H9 (cell line): ENCODE measurements around the gene TENM4. TPM values are rescaled to one million over a fixed set of nuclear protein-coding genes. Genes with fewer than 3 reads are reported as not detected.

Source experiments
- DNase-seq: peaks from one replicate; pipeline ENCODE4 v3.0.0-alpha.2; 2017
- H2AFZ ChIP-seq: one replicate; pipeline ENCODE4 v1.6.1; 2013; ENCODE audit warnings: mild to moderate bottlenecking, low read length, control low read depth, moderate library complexity
- H2AK5ac ChIP-seq: 2 replicates; pipeline ENCODE4 v1.6.1; 2013; ENCODE audit warnings: low read length, control low read depth, mixed read lengths; ENCODE audit not compliant: insufficient read length
- H2BK120ac ChIP-seq: one replicate; pipeline ENCODE4 v1.6.1; 2013; ENCODE audit warnings: low read depth, mild to moderate bottlenecking, low read length, control low read depth, inconsistent platforms; ENCODE audit not compliant: poor library complexity, severe bottlenecking
- H2BK12ac ChIP-seq: 2 replicates; pipeline ENCODE4 v1.6.1; 2013; ENCODE audit warnings: low read length, control low read depth, mixed read lengths, low read depth; ENCODE audit not compliant: insufficient read length
- H2BK15ac ChIP-seq: 2 replicates; pipeline ENCODE4 v1.6.1; 2013; ENCODE audit warnings: low read depth, low read length, control low read depth
- H2BK20ac ChIP-seq: one replicate; pipeline ENCODE4 v1.6.1; 2013; ENCODE audit warnings: low read depth, mild to moderate bottlenecking, low read length, control low read depth, inconsistent platforms; ENCODE audit not compliant: poor library complexity, severe bottlenecking
- H2BK5ac ChIP-seq: 2 replicates; pipeline ENCODE4 v1.6.1; 2013; ENCODE audit warnings: low read length, control low read depth, mixed read lengths; ENCODE audit not compliant: insufficient read length
- H3K14ac ChIP-seq: 2 replicates; pipeline ENCODE4 v1.6.1; 2013; ENCODE audit warnings: low read length, control low read depth; ENCODE audit not compliant: insufficient read depth
- H3K18ac ChIP-seq: 2 replicates; pipeline ENCODE4 v1.6.1; 2013; ENCODE audit warnings: low read depth, mild to moderate bottlenecking, mixed read lengths, low read length, control low read depth; ENCODE audit not compliant: insufficient read length
- H3K23ac ChIP-seq: 2 replicates; pipeline ENCODE4 v1.6.1; 2013; ENCODE audit warnings: low read length, control low read depth, mixed read lengths, low read depth; ENCODE audit not compliant: insufficient read length
- H3K23me2 ChIP-seq: 2 replicates; pipeline ENCODE4 v1.6.1; 2013; ENCODE audit warnings: low read depth, mild to moderate bottlenecking, mixed read lengths, low read length, control low read depth; ENCODE audit not compliant: insufficient read length, poor library complexity, severe bottlenecking
- H3K27ac ChIP-seq: 2 replicates; pipeline ENCODE4 v1.5.1; 2013; ENCODE audit warnings: low read length, control low read depth, mixed read lengths, low read depth; ENCODE audit not compliant: insufficient read length
- H3K27me3 ChIP-seq: 2 replicates; pipeline ENCODE4 v1.6.1; 2013; ENCODE audit warnings: low read length, control low read depth, inconsistent platforms; ENCODE audit not compliant: insufficient read depth
- H3K4ac ChIP-seq: 2 replicates; pipeline ENCODE4 v1.6.1; 2013; ENCODE audit warnings: low read depth, mild to moderate bottlenecking, control low read depth, inconsistent platforms, low read length, moderate library complexity
- H3K4me1 ChIP-seq: 2 replicates; pipeline ENCODE4 v1.6.1; 2013; ENCODE audit warnings: low read length, control low read depth, inconsistent platforms; ENCODE audit not compliant: insufficient read depth
- H3K4me2 ChIP-seq: 2 replicates; pipeline ENCODE4 v1.6.1; 2013; ENCODE audit warnings: low read length, control low read depth, mixed read lengths; ENCODE audit not compliant: insufficient read length, insufficient read depth
- H3K56ac ChIP-seq: 2 replicates; pipeline ENCODE4 v1.6.1; 2013; ENCODE audit warnings: low read depth, mild to moderate bottlenecking, mixed read lengths, low read length, control low read depth; ENCODE audit not compliant: insufficient read length
- H3K79me1 ChIP-seq: 2 replicates; pipeline ENCODE4 v1.6.1; 2013; ENCODE audit warnings: low read depth, mild to moderate bottlenecking, moderate library complexity, low read length, control low read depth, inconsistent platforms; ENCODE audit not compliant: insufficient read depth, poor library complexity, severe bottlenecking
- H3K79me2 ChIP-seq: 2 replicates; pipeline ENCODE4 v1.6.1; 2013; ENCODE audit warnings: low read length, control low read depth, inconsistent platforms; ENCODE audit not compliant: insufficient read depth
- H3K9ac ChIP-seq: 2 replicates; pipeline ENCODE4 v1.6.1; 2013; ENCODE audit warnings: low read length, control low read depth, mixed read lengths; ENCODE audit not compliant: insufficient read length; ENCODE audit errors: extremely low read depth
- H3K9me3 ChIP-seq: one replicate; pipeline ENCODE4 v1.6.1; 2013; ENCODE audit warnings: low read depth, low read length, inconsistent platforms; ENCODE audit not compliant: control insufficient read depth
- H3T11ph ChIP-seq: one replicate; pipeline ENCODE4 v1.6.1; 2013; ENCODE audit warnings: mild to moderate bottlenecking, low read length, control low read depth, inconsistent platforms
- H4K20me1 ChIP-seq: one replicate; pipeline ENCODE4 v1.6.1; 2013; ENCODE audit not compliant: control insufficient read depth, insufficient read length, insufficient read depth
- H4K5ac ChIP-seq: 2 replicates; pipeline ENCODE4 v1.6.1; 2013; ENCODE audit warnings: low read depth, mild to moderate bottlenecking, mixed read lengths, low read length, control low read depth; ENCODE audit not compliant: insufficient read length
- H4K8ac ChIP-seq: replicated peaks from 2 replicates; pipeline ENCODE4 v1.6.1; 2013; ENCODE audit warnings: low read length, control low read depth, mixed read lengths, low read depth; ENCODE audit not compliant: insufficient read length
- H4K91ac ChIP-seq: 2 replicates; pipeline ENCODE4 v1.6.1; 2013; ENCODE audit warnings: low read depth, mild to moderate bottlenecking, moderate library complexity, mixed read lengths, low read length, control low read depth; ENCODE audit not compliant: insufficient read length
- H3K27ac Mint-ChIP-seq, 3 experiments: 2 replicates in 2 of 3; 3 replicates in 1 of 3; pipeline ENCODE4 v1.8.0; 2020 to 2021; ENCODE audit warnings: mixed read lengths in 3 of 3, mild to moderate bottlenecking in 1 of 3, moderate library complexity in 1 of 3
- H3K27me3 Mint-ChIP-seq: 2 replicates; pipeline ENCODE4 v1.8.0; 2021; ENCODE audit warnings: low read depth, mild to moderate bottlenecking, moderate library complexity, mixed read lengths
- H3K36me3 Mint-ChIP-seq, 3 experiments: 2 replicates in 2 of 3; 3 replicates in 1 of 3; pipeline ENCODE4 v1.8.0; 2020 to 2021; ENCODE audit warnings: low read depth in 3 of 3, mixed read lengths in 3 of 3; ENCODE audit not compliant: insufficient read depth in 1 of 3
- H3K4me1 Mint-ChIP-seq, 2 experiments: 2 replicates each; pipeline ENCODE4 v1.8.0; 2020; ENCODE audit warnings: mixed read lengths in 2 of 2
- H3K4me3 Mint-ChIP-seq, 2 experiments: 2 replicates in 1 of 2; 3 replicates in 1 of 2; pipeline ENCODE4 v1.8.0; 2020 to 2021; ENCODE audit warnings: mild to moderate bottlenecking in 2 of 2, mixed read lengths in 2 of 2, moderate library complexity in 1 of 2
- H3K9me3 Mint-ChIP-seq, 2 experiments: 2 replicates in 1 of 2; 3 replicates in 1 of 2; pipeline ENCODE4 v1.8.0; 2020; ENCODE audit warnings: mild to moderate bottlenecking in 2 of 2, mixed read lengths in 2 of 2, moderate library complexity in 1 of 2
- WGBS: extraction: QIAGEN DNeasy Blood & Tissue Kit; methylation state at CpG from one replicate; pipeline ENCODE4 v1.1.7; 2013; ENCODE audit warnings: missing lambda C conversion rate, low lambda C conversion rate, mixed read lengths; ENCODE audit not compliant: insufficient read length; ENCODE audit errors: extremely low coverage; 5-methylcytosine and 5-hydroxymethylcytosine counted together
- total RNA-seq: library from RNA; stranded (reverse); gene quantifications from 2 replicates; pipeline ENCODE4 v1.2.1, GENCODE V29; 2021
- TF ChIP-seq, protein P1 (sequence below): fragments of 200-600 bp; sonication (generic); conservative IDR thresholded peaks from 3 replicates; pipeline ENCODE4 v1.8.0; 2021; ENCODE audit warnings: antibody characterized with exemption, mild to moderate bottlenecking

Gene TENM4
- total RNA-seq, 1 experiment from 2014 or later: 4.6 TPM

DNA sequence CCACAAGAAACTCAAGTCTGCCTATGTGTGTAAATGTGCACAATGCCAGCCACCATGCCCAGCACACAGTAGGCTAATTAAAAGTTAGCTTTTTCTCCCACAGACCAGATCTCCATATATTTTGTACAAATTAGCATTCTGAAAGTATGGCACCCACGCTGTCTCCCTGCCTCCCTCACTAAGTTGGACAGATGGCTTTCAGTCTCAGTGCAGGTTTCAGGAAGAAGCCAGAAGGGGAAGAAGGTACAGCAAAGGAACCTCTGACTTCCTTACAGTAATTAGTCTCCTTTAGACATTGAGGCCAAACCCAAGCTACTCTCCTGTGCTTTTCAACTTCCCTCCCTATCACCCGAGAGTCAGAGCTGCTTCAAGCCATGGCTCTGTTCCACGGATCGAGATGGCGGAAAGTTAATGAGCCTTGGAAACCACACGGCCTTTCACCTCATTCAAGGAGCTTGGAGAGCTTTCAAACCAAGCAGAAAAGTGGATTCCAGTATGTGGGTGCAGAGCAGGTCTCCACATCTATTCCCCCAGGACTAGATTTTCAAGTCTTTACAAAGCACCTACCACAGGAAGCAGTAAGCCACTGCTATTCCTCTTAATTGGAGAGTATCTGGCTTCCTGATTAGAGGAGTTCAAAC is 645.1 kb downstream of the TENM4 start:
- H2BK15ac ChIP-seq: no peak overlapping the region
- H3K56ac ChIP-seq: no peak overlapping the region
- no peak overlapping the region for H3T11ph ChIP-seq
- DNase-seq: no peak
- no peak overlapping the region for H3K18ac ChIP-seq
- no peak overlapping the region for H3K14ac ChIP-seq
- H3K27ac Mint-ChIP-seq: no peak overlapping the region
- no peak overlapping the region for H4K5ac ChIP-seq
- no peaks in the 10 kb centered on the region for H3K9me3 ChIP-seq
- no peaks in the 10 kb centered on the region for H4K20me1 ChIP-seq
- no peak overlapping the region for H3K4me3 Mint-ChIP-seq
- H3K4ac ChIP-seq: no peak overlapping the region
- H3K4me2 ChIP-seq: no peak overlapping the region
- H3K27me3 ChIP-seq: no peaks in the 10 kb centered on the region
- no peak overlapping the region for H2AK5ac ChIP-seq
- no peaks in the 10 kb centered on the region for H3K9me3 Mint-ChIP-seq
- no peaks in the 10 kb centered on the region; the same call in none of the 2 replicates for H3K27me3 Mint-ChIP-seq
- no peak overlapping the region for H2BK5ac ChIP-seq
- H2BK120ac ChIP-seq: no peak overlapping the region
- H3K36me3 Mint-ChIP-seq: no peaks in the 10 kb centered on the region
- TF ChIP-seq, protein P1, sequence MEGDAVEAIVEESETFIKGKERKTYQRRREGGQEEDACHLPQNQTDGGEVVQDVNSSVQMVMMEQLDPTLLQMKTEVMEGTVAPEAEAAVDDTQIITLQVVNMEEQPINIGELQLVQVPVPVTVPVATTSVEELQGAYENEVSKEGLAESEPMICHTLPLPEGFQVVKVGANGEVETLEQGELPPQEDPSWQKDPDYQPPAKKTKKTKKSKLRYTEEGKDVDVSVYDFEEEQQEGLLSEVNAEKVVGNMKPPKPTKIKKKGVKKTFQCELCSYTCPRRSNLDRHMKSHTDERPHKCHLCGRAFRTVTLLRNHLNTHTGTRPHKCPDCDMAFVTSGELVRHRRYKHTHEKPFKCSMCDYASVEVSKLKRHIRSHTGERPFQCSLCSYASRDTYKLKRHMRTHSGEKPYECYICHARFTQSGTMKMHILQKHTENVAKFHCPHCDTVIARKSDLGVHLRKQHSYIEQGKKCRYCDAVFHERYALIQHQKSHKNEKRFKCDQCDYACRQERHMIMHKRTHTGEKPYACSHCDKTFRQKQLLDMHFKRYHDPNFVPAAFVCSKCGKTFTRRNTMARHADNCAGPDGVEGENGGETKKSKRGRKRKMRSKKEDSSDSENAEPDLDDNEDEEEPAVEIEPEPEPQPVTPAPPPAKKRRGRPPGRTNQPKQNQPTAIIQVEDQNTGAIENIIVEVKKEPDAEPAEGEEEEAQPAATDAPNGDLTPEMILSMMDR: no peak
- H3K4me1 Mint-ChIP-seq: peaks cover 10 to 18% of the 10 kb centered on the region in 2 experiments
- H3K4me1 ChIP-seq: peaks cover 3% of the 10 kb centered on the region; the same call in 1 of the 2 replicates
- H2BK20ac ChIP-seq: no peak overlapping the region
- H3K23me2 ChIP-seq: no peaks in the 10 kb centered on the region
- H4K8ac ChIP-seq: no peak overlapping the region
- H3K23ac ChIP-seq: no peak overlapping the region
- no peak overlapping the region for H2BK12ac ChIP-seq
- no peaks in the 10 kb centered on the region for H3K79me1 ChIP-seq
- H2AFZ ChIP-seq: no peak overlapping the region
- no CpG with 5 or more reads among the region's 6 CpGs for WGBS
- H3K9ac ChIP-seq: no peak overlapping the region
- no peaks in the 10 kb centered on the region for H3K79me2 ChIP-seq
- H4K91ac ChIP-seq: no peak overlapping the region
- H3K27ac ChIP-seq: no peak overlapping the region
